ENCODE data around the gene CRP. TPM values are rescaled to one million over a fixed set of nuclear protein-coding genes. Genes with fewer than 3 reads are reported as not detected.

Gene CRP
- polyA plus RNA-seq, 2 of the 4 experiments (the other 2 are of a cell fraction) = not detected

GRCh38 chr1:159707472-159708260 lies 6.7 kb downstream of the CRP start:
- FAIRE-seq = no peak

GRCh38 chr1:159705904-159706256 lies 8.5 kb downstream of the CRP start:
- H3K4me1 ChIP-seq = no peaks in the 10 kb centered on the region
- no peaks in the 10 kb centered on the region for H3K9me3 ChIP-seq
- no peak for FAIRE-seq
- H3K27ac ChIP-seq = no peak overlapping the region
- WGBS (ENCODE audit: missing lambda C conversion rate) = 16% methylated on average over 3 of the region's 3 CpGs
- ChIA-PET CTCF (no interaction called here), POLR2A (no interaction called here)
- no peak overlapping the region for H3K4me3 ChIP-seq
- DNase-seq (ENCODE audit: low read depth in 1 of 2, low spot score in 1 of 2) = no peak
- ATAC-seq = no peak
- TF ChIP-seq MAX (IDR thresholded peaks at IDR 0.05) (no peak), ESRRA (IDR thresholded peaks at IDR 0.05; ENCODE audit: borderline replicate concordance, low read length) (no peak), ZNF302 (CRISPR knock-in tag; IDR thresholded peaks at IDR 0.05) (no peak), EP300 (IDR thresholded peaks at IDR 0.05) (no peak)
- no peak overlapping the region for H3K4me2 ChIP-seq

More at GRCh38 chr1:159707472-159708260, 6.7 kb downstream of the CRP start:
- Histone ChIP-seq H3K9me3 (no peaks in the 10 kb centered on the region), H3K4me2 (no peak overlapping the region), H3K4me1 (no peaks in the 10 kb centered on the region), H3K4me3 (no peak overlapping the region), H3K27ac (no peak overlapping the region)
- ChIA-PET CTCF (no interaction called here), POLR2A (no interaction called here)
- DNase-seq (ENCODE audit: low read depth in 1 of 2, low spot score in 1 of 2) (no peak), ATAC-seq (no peak)
- TF ChIP-seq, protein P1, sequence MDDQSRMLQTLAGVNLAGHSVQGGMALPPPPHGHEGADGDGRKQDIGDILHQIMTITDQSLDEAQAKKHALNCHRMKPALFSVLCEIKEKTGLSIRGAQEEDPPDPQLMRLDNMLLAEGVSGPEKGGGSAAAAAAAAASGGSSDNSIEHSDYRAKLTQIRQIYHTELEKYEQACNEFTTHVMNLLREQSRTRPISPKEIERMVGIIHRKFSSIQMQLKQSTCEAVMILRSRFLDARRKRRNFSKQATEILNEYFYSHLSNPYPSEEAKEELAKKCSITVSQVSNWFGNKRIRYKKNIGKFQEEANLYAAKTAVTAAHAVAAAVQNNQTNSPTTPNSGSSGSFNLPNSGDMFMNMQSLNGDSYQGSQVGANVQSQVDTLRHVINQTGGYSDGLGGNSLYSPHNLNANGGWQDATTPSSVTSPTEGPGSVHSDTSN (IDR thresholded peaks at IDR 0.05) = no peak
- TF ChIP-seq RNF2 (IDR thresholded peaks at IDR 0.05; ENCODE audit: borderline replicate concordance, low read depth) (no peak), REST (IDR thresholded peaks at IDR 0.05) (no peak), HEYL (CRISPR knock-in tag; IDR thresholded peaks at IDR 0.05) (no peak), TFCP2L1 (CRISPR knock-in tag; IDR thresholded peaks at IDR 0.05) (no peak), CBX2 (IDR thresholded peaks at IDR 0.05; ENCODE audit: borderline replicate concordance, low read depth) (no peak), BHLHE40 (IDR thresholded peaks at IDR 0.05; ENCODE audit: low read depth, low read length) (no peak), KDM1A (IDR thresholded peaks at IDR 0.05; ENCODE audit: low read depth) (no peak), SREBF2 (IDR thresholded peaks at IDR 0.05) (no peak), NFE2L2 (conservative IDR thresholded peaks at IDR 0.05; ENCODE audit: low read length) (no peak), EHF (CRISPR knock-in tag; IDR thresholded peaks at IDR 0.05) (no peak), CHD2 (IDR thresholded peaks at IDR 0.05; ENCODE audit: low read length, partially characterized antibody) (no peak), RCOR1 (IDR thresholded peaks at IDR 0.05; ENCODE audit: low read depth, low read length) (no peak), KDM5A (IDR thresholded peaks at IDR 0.05) (no peak), ZNF302 (CRISPR knock-in tag; IDR thresholded peaks at IDR 0.05) (no peak), MAFK (IDR thresholded peaks at IDR 0.05; ENCODE audit: partially characterized antibody) (no peak)
- 78% methylated on average over 6 of the region's 6 CpGs for WGBS (ENCODE audit: missing lambda C conversion rate)

Measured in A549 (cell line).